Measurements from ENCODE around the gene MMP2.

Gene MMP2

GRCh38 chr16:55469821-55470532 lies 9.0 kb upstream of the MMP2 start:
- DNase-seq: no peak

- DNase-seq: no peak
These were observed 8.2 kb upstream of the MMP2 start for GRCh38 chr16:55470533-55471371.

- no peak for DNase-seq
These were observed 7.4 kb upstream of the MMP2 start for GRCh38 chr16:55471448-55472097.

- no peak for DNase-seq
These were observed 5.4 kb upstream of the MMP2 start for GRCh38 chr16:55473587-55473986.

- no peak for DNase-seq
These were observed 4.2 kb upstream of the MMP2 start for GRCh38 chr16:55474821-55475220.

GRCh38 chr16:55475919-55476318 lies 3.1 kb upstream of the MMP2 start:
- no peak for DNase-seq

GRCh38 chr16:55476625-55477533 lies 2.1 kb upstream of the MMP2 start:
- DNase-seq: no peak

GRCh38 chr16:55477736-55478135 lies 1.3 kb upstream of the MMP2 start:
- DNase-seq: no peak

- no peak for DNase-seq
These were observed 587 bp downstream of the MMP2 start for GRCh38 chr16:55479430-55480140.

GRCh38 chr16:55480228-55480655 lies 1.2 kb downstream of the MMP2 start:
- peak; percentile 38 for DNase-seq

- DNase-seq: no peak
These were observed 2.0 kb downstream of the MMP2 start for GRCh38 chr16:55481023-55481422.

GRCh38 chr16:55482056-55482455 lies 3.1 kb downstream of the MMP2 start:
- DNase-seq: no peak

GRCh38 chr16:55487048-55487803 lies 8.2 kb downstream of the MMP2 start:
- DNase-seq: no peak

GRCh38 chr16:55488306-55488705 lies 9.3 kb downstream of the MMP2 start:
- no peak for DNase-seq

- no peak for DNase-seq
These were observed 10.3 kb downstream of the MMP2 start for GRCh38 chr16:55489119-55489955.

GRCh38 chr16:55489956-55490265 lies 10.9 kb downstream of the MMP2 start:
- DNase-seq: no peak

GRCh38 chr16:55490301-55490700 lies 11.3 kb downstream of the MMP2 start:
- DNase-seq: no peak

GRCh38 chr16:55491691-55492090 lies 12.7 kb downstream of the MMP2 start:
- no peak for DNase-seq

GRCh38 chr16:55492756-55493380 lies 13.9 kb downstream of the MMP2 start:
- DNase-seq: no peak

- DNase-seq: peak; percentile 44
These were observed 16.0 kb downstream of the MMP2 start for GRCh38 chr16:55494994-55495421.

Measured in hematopoietic multipotent progenitor cell treated with erythropoietin and hydrocortisone succinate and interleukin-3 and kit ligand, for 8 days (in vitro differentiated cells).